Spleen (tissue), 7 donors: ENCODE measurements around the gene AKIRIN2.

ENCODE experiments used
- CTCF ChIP-seq, 11 experiments: fragments of 200-600 bp in 7 of 11; fragments of 450-650 bp in 4 of 11; sonication (generic) in 4 of 11; IDR thresholded peaks in 8 of 11; conservative IDR thresholded peaks in 3 of 11; 1 replicate in 7 of 11; 2 replicates in 4 of 11; pipeline versions ENCODE4 v1.4.0 to v1.8.0; 2016 to 2021; ENCODE audit warnings: antibody characterized with exemption in 11 of 11, inconsistent platforms in 4 of 11, mild to moderate bottlenecking in 1 of 11
- POLR2A ChIP-seq, 3 donors: fragments of 450-650 bp; IDR thresholded peaks; one replicate each; pipeline ENCODE4 v1.5.1; 2017; ENCODE audit warnings: antibody characterized with exemption in 3 of 3, mild to moderate bottlenecking in 1 of 3
- POLR2AphosphoS5 ChIP-seq, 3 donors: sonication (generic); formaldehyde crosslinking; IDR thresholded peaks; one replicate each; pipeline ENCODE4 v1.5.1; 2017; ENCODE audit warnings: antibody characterized with exemption in 3 of 3
- donor health status: DM: no; HTN: no; CAD: no; lungs with moderate emphysema.
- donor health status: DM: no; HTN: no; CAD: no.
- donor health status: DM: no; HTN: no; CAD: no.

GRCh38 chr6:87722540-87723169, 20.6 kb upstream of the AKIRIN2 start:
- no peak for TF ChIP-seq CTCF (IDR thresholded peaks at IDR 0.05 in 8 of 11, conservative IDR thresholded peaks at IDR 0.05 in 3 of 11)
- TF ChIP-seq POLR2A (IDR thresholded peaks at IDR 0.05) = no peak
- TF ChIP-seq POLR2AphosphoS5 (IDR thresholded peaks at IDR 0.05) = no peak
